Keratinocyte (primary cell): ENCODE results near the gene LRIG1.

ENCODE experiments used
- CTCF ChIP-seq, 3 experiments: IDR thresholded peaks in 1 of 3; conservative IDR thresholded peaks in 1 of 3; optimal IDR thresholded peaks in 1 of 3; 2 replicates in 2 of 3; 3 replicates in 1 of 3; pipeline versions ENCODE3 to v1.5.1; 2011; ENCODE audit warnings: low read length in 3 of 3, mild to moderate bottlenecking in 3 of 3, moderate library complexity in 2 of 3, control low read depth in 1 of 3, inconsistent platforms in 1 of 3; ENCODE audit not compliant: insufficient read depth in 2 of 3; ENCODE audit errors: extremely low read depth in 1 of 3
- EZH2 ChIP-seq: IDR thresholded peaks from one replicate; pipeline ENCODE4 v1.6.1; 2012; ENCODE audit warnings: inconsistent platforms, mild to moderate bottlenecking, low read length, moderate library complexity

GRCh38 chr3:66482018-66482404, 18.8 kb downstream of the LRIG1 start:
- no peak for TF ChIP-seq CTCF (optimal IDR thresholded peaks at IDR 0.05 in 1 of 3, IDR thresholded peaks at IDR 0.05 in 1 of 3, conservative IDR thresholded peaks at IDR 0.05 in 1 of 3; ENCODE audit: extremely low read depth in 1 of 3, insufficient read depth in 2 of 3, low read length in 3 of 3)
- no peak for TF ChIP-seq EZH2
